CD1c-positive myeloid dendritic cell (primary cell): Measurements from ENCODE around the gene TMEM37.

Experiments
- DNase-seq: peaks from one replicate; pipeline ENCODE4 v3.0.0-alpha.2; 2016; ENCODE audit errors: extremely low spot score

Gene TMEM37

GRCh38 chr2:119433636-119434327 lies 2.1 kb downstream of the TMEM37 start:
- no peak for DNase-seq

GRCh38 chr2:119434664-119435063 lies 3.0 kb downstream of the TMEM37 start:
- no peak for DNase-seq

- DNase-seq, result no peak
Measured at GRCh38 chr2:119435081-119435952, 3.7 kb downstream of the TMEM37 start.

- DNase-seq, result no peak
Measured at GRCh38 chr2:119435953-119436297, 4.3 kb downstream of the TMEM37 start.

- DNase-seq, result no peak
Measured at GRCh38 chr2:119436993-119437772, 5.5 kb downstream of the TMEM37 start.

- DNase-seq, result no peak
Measured at GRCh38 chr2:119438128-119438656, 6.5 kb downstream of the TMEM37 start.

GRCh38 chr2:119438726-119439284 lies 7.2 kb downstream of the TMEM37 start:
- no peak for DNase-seq

- DNase-seq, result no peak
Measured at GRCh38 chr2:119439574-119440500, 8.2 kb downstream of the TMEM37 start.

GRCh38 chr2:119440501-119440870 lies 8.8 kb downstream of the TMEM37 start:
- no peak for DNase-seq

GRCh38 chr2:119440873-119441272 lies 9.2 kb downstream of the TMEM37 start:
- DNase-seq, result no peak

- no peak for DNase-seq
Measured at GRCh38 chr2:119441376-119442225, 9.9 kb downstream of the TMEM37 start.

- no peak for DNase-seq
Measured at GRCh38 chr2:119442226-119442619, 10.6 kb downstream of the TMEM37 start.

- DNase-seq, result no peak
Measured at GRCh38 chr2:119442850-119443249, 11.2 kb downstream of the TMEM37 start.

- DNase-seq, result no peak
Measured at GRCh38 chr2:119446037-119446436, 14.4 kb downstream of the TMEM37 start.

- DNase-seq, result no peak
Measured at GRCh38 chr2:119448427-119449141, 16.9 kb downstream of the TMEM37 start.

- no peak for DNase-seq
Measured at GRCh38 chr2:119449521-119449920, 17.9 kb downstream of the TMEM37 start.

GRCh38 chr2:119451336-119452050 lies 19.8 kb downstream of the TMEM37 start:
- DNase-seq, result no peak

GRCh38 chr2:119453972-119454593 lies 22.4 kb downstream of the TMEM37 start:
- DNase-seq, result no peak
